ENCODE results near the gene OR4B1. TPM values are rescaled to one million over a fixed set of nuclear protein-coding genes. Genes with fewer than 3 reads are reported as not detected.
"Not testable (repeated sequence)": the region's sequence is repeated elsewhere in the genome, so short reads cannot be mapped to it uniquely, and the experiment has no call there.

OR4B1 gene
- total and polyA plus RNA-seq, 12 donors: not detected

- no peak for DNase-seq
- Histone ChIP-seq H3K9me3 (replicated peaks in 1 of 3) (no peaks in the 10 kb centered on the region), H3K4me1 (replicated peaks in 1 of 2) (no peaks in the 10 kb centered on the region), H3K27ac (no peak overlapping the region), H3K27me3 (no peaks in the 10 kb centered on the region), H3K36me3 (replicated peaks in 1 of 2) (no peaks in the 10 kb centered on the region), H3K4me3 (no peak overlapping the region)
- intact Hi-C loops (cut with DNase I): no loop called here
- TF ChIP-seq CTCF (IDR thresholded peaks at IDR 0.05) (no peak), POLR2A (IDR thresholded peaks at IDR 0.05) (no peak)
- 21 to 36% (median 27%) methylated on average over 7 of the region's 7 CpGs for WGBS, 4 donors
These were observed 6.6 kb upstream of the OR4B1 start for GRCh38 chr11:48210052-48210451.

GRCh38 chr11:48228761-48229160 lies 12.2 kb downstream of the OR4B1 start:
- WGBS, 4 donors: 80 to 88% (median 83%) methylated on average over 6 to 18 of the region's 18 CpGs

GRCh38 chr11:48230057-48230456 lies 13.4 kb downstream of the OR4B1 start:
- H3K27me3 ChIP-seq; H3K4me1 ChIP-seq (replicated peaks in 1 of 2); intact Hi-C loops (cut with DNase I); H3K27ac ChIP-seq; H3K9me3 ChIP-seq (replicated peaks in 1 of 3); DNase-seq; H3K36me3 ChIP-seq (replicated peaks in 1 of 2); H3K4me3 ChIP-seq: not testable (repeated sequence)
- WGBS, 4 donors: 70 to 82% (median 77%) methylated on average over 11 of the region's 11 CpGs

More at GRCh38 chr11:48228761-48229160, 12.2 kb downstream of the OR4B1 start:
- H3K27me3 ChIP-seq: no peaks in the 10 kb centered on the region
- DNase-seq: no peak
- intact Hi-C loops (cut with DNase I): no loop called here
- no peaks in the 10 kb centered on the region for H3K4me1 ChIP-seq (replicated peaks in 1 of 2)
- H3K36me3 ChIP-seq (replicated peaks in 1 of 2): no peaks in the 10 kb centered on the region
- no peak overlapping the region for H3K4me3 ChIP-seq
- no peaks in the 10 kb centered on the region for H3K9me3 ChIP-seq (replicated peaks in 1 of 3)
- H3K27ac ChIP-seq: no peak overlapping the region
- TF ChIP-seq POLR2A (IDR thresholded peaks at IDR 0.05) (no peak), CTCF (IDR thresholded peaks at IDR 0.05) (no peak)

- Histone ChIP-seq H3K36me3 (replicated peaks in 1 of 2) (no peaks in the 10 kb centered on the region), H3K9me3 (replicated peaks in 1 of 3) (no peaks in the 10 kb centered on the region), H3K4me1 (replicated peaks in 1 of 2) (no peaks in the 10 kb centered on the region), H3K27me3 (no peaks in the 10 kb centered on the region), H3K27ac (no peak overlapping the region), H3K4me3 (no peak overlapping the region)
- DNase-seq: no peak
- TF ChIP-seq POLR2A (IDR thresholded peaks at IDR 0.05): no peak
- no peak for TF ChIP-seq CTCF (IDR thresholded peaks at IDR 0.05)
- WGBS, 4 donors: 23 to 44% (median 26%) methylated on average over 3 of the region's 3 CpGs
- intact Hi-C loops (cut with DNase I): no loop called here
These were observed 21.1 kb downstream of the OR4B1 start for GRCh38 chr11:48237727-48238126.

GRCh38 chr11:48242501-48242900 lies 25.9 kb downstream of the OR4B1 start:
- H3K27ac ChIP-seq: no peak overlapping the region
- no peak for DNase-seq
- WGBS, 4 donors: 58 to 69% (median 60%) methylated on average over 3 of the region's 3 CpGs
- no peaks in the 10 kb centered on the region for H3K4me1 ChIP-seq (replicated peaks in 1 of 2)
- intact Hi-C loops (cut with DNase I): no loop called here
- no peaks in the 10 kb centered on the region for H3K9me3 ChIP-seq (replicated peaks in 1 of 3)
- TF ChIP-seq POLR2A (IDR thresholded peaks at IDR 0.05): no peak
- no peak for TF ChIP-seq CTCF (IDR thresholded peaks at IDR 0.05)
- no peak overlapping the region for H3K4me3 ChIP-seq
- H3K36me3 ChIP-seq (replicated peaks in 1 of 2): no peaks in the 10 kb centered on the region
- no peaks in the 10 kb centered on the region for H3K27me3 ChIP-seq

Data from adrenal gland (tissue), 12 donors.